ENCODE measurements around the gene CD74.

- TF ChIP-seq CTCF (conservative IDR thresholded peaks at IDR 0.05; ENCODE audit: low read depth, low read length) (no peak), EZH2 (IDR thresholded peaks at IDR 0.05; ENCODE audit: low read length, unreplicated experiment) (no peak)
These were observed 48.5 kb upstream of the CD74 start for GRCh38 chr5:150461231-150461630.

Data from PC-3 (cell line).